Adrenal gland (tissue), 12 donors: ENCODE measurements around the gene FUT8. TPM values are rescaled to one million over a fixed set of nuclear protein-coding genes. Genes with fewer than 3 reads are reported as not detected.

Experiments used
- DNase-seq, 7 donors: peaks; one replicate each; pipeline ENCODE4 v3.0.0-alpha.2; 2019 to 2020
- H3K27ac ChIP-seq, 5 donors: fragments of 200-600 bp; sonication (generic) in 4 of 5; 1 replicate in 3 of 5; 2 replicates in 2 of 5; pipeline versions ENCODE4 v1.5.1 to v1.8.0; 2016 to 2020; ENCODE audit warnings: mild to moderate bottlenecking in 1 of 5
- H3K27me3 ChIP-seq: fragments of 200-600 bp; 2 replicates; pipeline ENCODE4 v1.8.0; 2021
- H3K36me3 ChIP-seq, 2 donors: fragments of 200-600 bp; replicated peaks in 1 of 2; 1 replicate in 1 of 2; 2 replicates in 1 of 2; pipeline versions ENCODE4 v1.5.1 to v1.8.0; 2018 to 2022
- H3K4me1 ChIP-seq, 2 donors: fragments of 200-600 bp; replicated peaks in 1 of 2; 1 replicate in 1 of 2; 2 replicates in 1 of 2; pipeline versions ENCODE4 v1.5.1 to v1.8.0; 2018 to 2021
- H3K4me3 ChIP-seq, 4 donors: fragments of 200-600 bp; sonication (generic) in 3 of 4; one replicate each; pipeline ENCODE4 v1.5.1; 2016 to 2018
- H3K9me3 ChIP-seq, 3 donors: fragments of 200-600 bp; sonication (generic) in 1 of 3; replicated peaks in 1 of 3; 1 replicate in 2 of 3; 2 replicates in 1 of 3; pipeline versions ENCODE4 v1.5.1 to v1.8.0; 2016 to 2021
- CTCF ChIP-seq, 6 experiments: fragments of 450-650 bp in 4 of 6; fragments of 200-600 bp in 2 of 6; sonication (generic) in 1 of 6; IDR thresholded peaks; 1 replicate in 5 of 6; 2 replicates in 1 of 6; pipeline versions ENCODE4 v1.5.1 to v1.8.0; 2016 to 2021; ENCODE audit warnings: antibody characterized with exemption in 6 of 6, mild to moderate bottlenecking in 2 of 6, moderate library complexity in 1 of 6
- POLR2A ChIP-seq, 2 donors: fragments of 450-650 bp; IDR thresholded peaks; one replicate each; pipeline ENCODE4 v1.6.1; 2017; ENCODE audit warnings: antibody characterized with exemption in 2 of 2, mild to moderate bottlenecking in 2 of 2, moderate library complexity in 1 of 2
- WGBS, 4 donors: extraction: QIAGEN DNeasy Blood & Tissue Kit in 2 of 4; methylation state at CpG; one replicate each; pipeline versions ENCODE4 v1.1.5 to v1.1.7; 2013 to 2017; 5-methylcytosine and 5-hydroxymethylcytosine counted together
- intact Hi-C, 2 donors: fragments of 100-400 bp; cut with DNase I; formaldehyde crosslinking; loops; one replicate each; pipeline versions ENCODE4 v1.14.1 to v1.15.0; 2022 to 2023
- polyA plus RNA-seq, 3 donors: library from polyadenylated mRNA; stranded (reverse); fragments of 200-250 nt in 2 of 3; fragments of 350-450 nt in 1 of 3; fragmentation: Illumina TruSeq in 1 of 3; extraction: RNeasy Lipid Tissue Mini Kit (QIAGEN cat#74804) in 1 of 3; gene quantifications; one replicate each; pipeline ENCODE4 v1.2.3, GENCODE V29; 2013 to 2014
- total RNA-seq, 9 donors: library from RNA; depleted of rRNA in 4 of 9; stranded (reverse); fragments of >200 nt in 4 of 9; fragments of 120-200 nt in 1 of 9; fragmentation: NEBNext Ultra II Directional in 1 of 9; extraction: Animal tissue kit (Norgen Biotek cat#: 25700) in 1 of 9; gene quantifications; one replicate each; pipeline versions ENCODE4 v1.1.0 to v1.2.4, GENCODE V29; 2013 to 2023
- donor health status: healthy with polysubstance abuse.
- donor health status: Bipolar disorder and iron deficiency.
- donor health status: DM: yes; HTN: yes; CAD: no.
- donor health status: DM: no; HTN: no; CAD: no.
- donor health status: DM: no; HTN: no; CAD: no.
- donor health status: DM: yes; HTN: yes; CAD: no.

FUT8 gene
- total and polyA plus RNA-seq, 12 donors: 7.8 to 32.1 (median 21.1) TPM

DNA sequence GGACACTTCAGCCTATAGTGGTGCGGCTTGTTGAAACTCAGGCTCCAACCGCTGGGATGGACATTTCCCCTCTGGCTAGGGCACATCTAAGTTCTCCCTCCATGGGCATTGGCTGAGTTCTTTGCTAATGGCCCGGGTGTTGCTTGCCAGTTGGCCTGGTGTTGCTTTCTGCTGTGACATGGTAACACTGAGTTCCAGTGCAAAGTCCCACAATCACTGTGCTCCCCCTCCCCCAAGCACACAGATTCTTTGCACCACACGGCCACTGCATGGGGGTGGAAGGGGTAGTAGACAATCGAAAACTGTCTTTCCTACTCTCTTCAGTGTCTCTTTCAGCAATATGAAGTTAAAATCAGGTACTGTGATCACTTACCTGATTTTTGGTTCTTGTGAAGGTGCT, 308.2 kb downstream of the FUT8 start:
- no peak for TF ChIP-seq CTCF (IDR thresholded peaks at IDR 0.05)
- no peaks in the 10 kb centered on the region for H3K36me3 ChIP-seq
- DNase-seq: no peak
- H3K4me3 ChIP-seq: no peak overlapping the region
- 94 to 97% (median 95%) methylated on average over 5 of the region's 5 CpGs for WGBS, 4 donors
- no peaks in the 10 kb centered on the region for H3K9me3 ChIP-seq
- no peaks in the 10 kb centered on the region for H3K4me1 ChIP-seq
- no peaks in the 10 kb centered on the region for H3K27me3 ChIP-seq
- H3K27ac ChIP-seq: no peak overlapping the region
- intact Hi-C loops: no loop called here

- TF ChIP-seq POLR2A (IDR thresholded peaks at IDR 0.05) (no peak), CTCF (IDR thresholded peaks at IDR 0.05) (no peak)
- intact Hi-C loops: no loop called here
- no peak for DNase-seq
- WGBS, 4 donors: 79 to 84% (median 81%) methylated on average over 3 of the region's 3 CpGs
- H3K27me3 ChIP-seq: no peaks in the 10 kb centered on the region
- H3K9me3 ChIP-seq: no peaks in the 10 kb centered on the region
- H3K27ac ChIP-seq: no peak overlapping the region
- H3K36me3 ChIP-seq: no peaks in the 10 kb centered on the region
- no peak overlapping the region for H3K4me3 ChIP-seq
- H3K4me1 ChIP-seq: no peaks in the 10 kb centered on the region
These were observed 310.8 kb downstream of the FUT8 start for GRCh38 chr14:65723348-65723747.

GRCh38 chr14:65728604-65729003, 316.1 kb downstream of the FUT8 start:
- H3K4me1 ChIP-seq: no peaks in the 10 kb centered on the region
- no peaks in the 10 kb centered on the region for H3K36me3 ChIP-seq
- TF ChIP-seq POLR2A (IDR thresholded peaks at IDR 0.05) (no peak), CTCF (IDR thresholded peaks at IDR 0.05) (no peak)
- no peak for DNase-seq
- H3K27me3 ChIP-seq: no peaks in the 10 kb centered on the region
- WGBS, 4 donors: 96 to 99% (median 99%) methylated on average over 3 of the region's 3 CpGs
- no peaks in the 10 kb centered on the region for H3K9me3 ChIP-seq
- intact Hi-C loops: no loop called here
- H3K27ac ChIP-seq: no peak overlapping the region
- no peak overlapping the region for H3K4me3 ChIP-seq

DNA sequence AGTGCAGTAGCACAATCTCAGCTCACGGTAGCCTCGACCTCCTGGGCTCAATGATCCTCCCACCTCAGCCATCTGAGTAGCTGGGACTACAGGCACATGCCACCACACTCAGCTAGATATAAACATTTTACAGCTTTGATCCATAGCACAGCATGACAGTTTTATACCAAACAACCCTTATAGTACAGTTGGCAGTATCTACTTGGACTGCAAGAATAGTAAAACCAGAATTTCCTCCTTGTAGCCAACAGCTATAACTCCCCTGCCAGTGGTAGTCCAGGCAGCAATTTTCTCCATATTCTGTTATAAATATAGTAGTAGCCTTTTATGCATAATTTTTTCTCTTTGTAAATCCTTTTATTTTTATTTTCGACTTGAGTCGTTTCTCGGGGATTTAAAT, 317.0 kb downstream of the FUT8 start:
- Histone ChIP-seq H3K27me3 (no peaks in the 10 kb centered on the region), H3K36me3 (no peaks in the 10 kb centered on the region), H3K9me3 (no peaks in the 10 kb centered on the region), H3K4me3 (no peak overlapping the region), H3K4me1 (no peaks in the 10 kb centered on the region), H3K27ac (no peak overlapping the region)
- WGBS, 4 donors: 93 to 99% (median 97%) methylated on average over 5 of the region's 5 CpGs
- TF ChIP-seq CTCF (IDR thresholded peaks at IDR 0.05): no peak
- no peak for TF ChIP-seq POLR2A (IDR thresholded peaks at IDR 0.05)
- intact Hi-C loops: no loop called here
- no peak for DNase-seq
